HepG2 (cell line): ENCODE results near the gene ETS2. TPM values are rescaled to one million over a fixed set of nuclear protein-coding genes. Genes with fewer than 3 reads are reported as not detected.
A peak's percentile ranks its signal among the peaks of the same experiment; 100 is the strongest.

Source experiments
- ATF3 ChIP-seq: sonication (generic); formaldehyde crosslinking; IDR thresholded peaks from 2 replicates; pipeline ENCODE4 v1.4.0; 2020; ENCODE audit warnings: missing genetic modification reagents
- CEBPB ChIP-seq: IDR thresholded peaks from 2 replicates; pipeline ENCODE4 v1.6.1; 2011; ENCODE audit warnings: low read depth, low read length, improper control_type of control experiment, borderline replicate concordance
- GFI1 ChIP-seq: sonication (generic); formaldehyde crosslinking; IDR thresholded peaks from 2 replicates; pipeline ENCODE4 v1.5.0; 2020; ENCODE audit warnings: missing genetic modification reagents, mild to moderate bottlenecking, borderline replicate concordance
- HOXA3 ChIP-seq: sonication (generic); formaldehyde crosslinking; IDR thresholded peaks from 2 replicates; pipeline ENCODE4 v1.5.0; 2020; ENCODE audit warnings: missing genetic modification reagents
- KLF15 ChIP-seq: sonication (generic); formaldehyde crosslinking; IDR thresholded peaks from 2 replicates; pipeline ENCODE4 v1.8.1; 2023; ENCODE audit warnings: borderline replicate concordance, mild to moderate bottlenecking, inconsistent platforms, missing genetic modification reagents, mixed read lengths
- NONO ChIP-seq, 2 experiments: fragments of 450-650 bp in 1 of 2; sonication (generic) in 1 of 2; formaldehyde crosslinking in 1 of 2; IDR thresholded peaks in 1 of 2; conservative IDR thresholded peaks in 1 of 2; 2 replicates each; pipeline versions ENCODE4 v1.6.1 to v1.8.0; 2017 to 2022; ENCODE audit warnings: mild to moderate bottlenecking in 1 of 2, missing genetic modification reagents in 1 of 2, moderate library complexity in 1 of 2
- polyA plus RNA-seq, 8 experiments: library from polyadenylated mRNA; depleted of rRNA in 3 of 8; stranded (reverse) in 7 of 8; unstranded in 1 of 8; fragments of >200 nt; fragmentation: Illumina TruSeq in 4 of 8; extraction: Trizol in 4 of 8; gene quantifications; 2 replicates each; pipeline versions ENCODE4 v1.2.1 to v1.2.3, GENCODE V29; 2011 to 2016; ENCODE audit warnings: low read depth in 4 of 8, missing spikeins in 1 of 8, mixed read lengths in 1 of 8; ENCODE audit not compliant: insufficient read depth in 1 of 8
- total RNA-seq, 5 experiments: library from RNA; depleted of rRNA; stranded (reverse); fragments of >200 nt; fragmentation: Illumina TruSeq; extraction: Trizol; gene quantifications; 2 replicates each; pipeline ENCODE4 v1.2.3, GENCODE V29; 2016; ENCODE audit warnings: low read depth in 1 of 5
- TF ChIP-seq, protein P1 (sequence below): IDR thresholded peaks from 2 replicates; pipeline ENCODE4 v1.6.1; 2016; ENCODE audit warnings: low read depth, control low read depth
- TF ChIP-seq, protein P2 (sequence below): sonication (generic); formaldehyde crosslinking; IDR thresholded peaks from 2 replicates; pipeline ENCODE4 v1.8.0; 2022; ENCODE audit warnings: missing genetic modification reagents, mild to moderate bottlenecking, moderate library complexity, borderline replicate concordance
- TF ChIP-seq, protein P3 (sequence below): sonication (generic); formaldehyde crosslinking; IDR thresholded peaks from 2 replicates; pipeline ENCODE4 v1.4.0; 2020; ENCODE audit warnings: missing genetic modification reagents, borderline replicate concordance
- TF ChIP-seq, protein P4 (sequence below): sonication (generic); formaldehyde crosslinking; IDR thresholded peaks from 2 replicates; pipeline ENCODE4 v1.5.1; 2020; ENCODE audit warnings: missing genetic modification reagents, mild to moderate bottlenecking, borderline replicate concordance
- TF ChIP-seq, protein P5 (sequence below): sonication (generic); formaldehyde crosslinking; IDR thresholded peaks from 2 replicates; pipeline ENCODE4 v1.4.0; 2020; ENCODE audit warnings: low read depth, missing genetic modification reagents

ETS2 gene
- total and polyA plus RNA-seq, 2 of the 13 experiments (the other 11 are each of a cell fraction or from before 2014, with no cell fraction given) = 24.6 to 64.4 TPM

- TF ChIP-seq, protein P1, sequence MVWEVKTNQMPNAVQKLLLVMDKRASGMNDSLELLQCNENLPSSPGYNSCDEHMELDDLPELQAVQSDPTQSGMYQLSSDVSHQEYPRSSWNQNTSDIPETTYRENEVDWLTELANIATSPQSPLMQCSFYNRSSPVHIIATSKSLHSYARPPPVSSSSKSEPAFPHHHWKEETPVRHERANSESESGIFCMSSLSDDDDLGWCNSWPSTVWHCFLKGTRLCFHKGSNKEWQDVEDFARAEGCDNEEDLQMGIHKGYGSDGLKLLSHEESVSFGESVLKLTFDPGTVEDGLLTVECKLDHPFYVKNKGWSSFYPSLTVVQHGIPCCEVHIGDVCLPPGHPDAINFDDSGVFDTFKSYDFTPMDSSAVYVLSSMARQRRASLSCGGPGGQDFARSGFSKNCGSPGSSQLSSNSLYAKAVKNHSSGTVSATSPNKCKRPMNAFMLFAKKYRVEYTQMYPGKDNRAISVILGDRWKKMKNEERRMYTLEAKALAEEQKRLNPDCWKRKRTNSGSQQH (CRISPR knock-in tag) = no peak
- TF ChIP-seq, protein P2, sequence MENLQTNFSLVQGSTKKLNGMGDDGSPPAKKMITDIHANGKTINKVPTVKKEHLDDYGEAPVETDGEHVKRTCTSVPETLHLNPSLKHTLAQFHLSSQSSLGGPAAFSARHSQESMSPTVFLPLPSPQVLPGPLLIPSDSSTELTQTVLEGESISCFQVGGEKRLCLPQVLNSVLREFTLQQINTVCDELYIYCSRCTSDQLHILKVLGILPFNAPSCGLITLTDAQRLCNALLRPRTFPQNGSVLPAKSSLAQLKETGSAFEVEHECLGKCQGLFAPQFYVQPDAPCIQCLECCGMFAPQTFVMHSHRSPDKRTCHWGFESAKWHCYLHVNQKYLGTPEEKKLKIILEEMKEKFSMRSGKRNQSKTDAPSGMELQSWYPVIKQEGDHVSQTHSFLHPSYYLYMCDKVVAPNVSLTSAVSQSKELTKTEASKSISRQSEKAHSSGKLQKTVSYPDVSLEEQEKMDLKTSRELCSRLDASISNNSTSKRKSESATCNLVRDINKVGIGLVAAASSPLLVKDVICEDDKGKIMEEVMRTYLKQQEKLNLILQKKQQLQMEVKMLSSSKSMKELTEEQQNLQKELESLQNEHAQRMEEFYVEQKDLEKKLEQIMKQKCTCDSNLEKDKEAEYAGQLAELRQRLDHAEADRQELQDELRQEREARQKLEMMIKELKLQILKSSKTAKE (CRISPR knock-in tag) = peak; percentile 28; the same call in 1 of the 2 replicates
- TF ChIP-seq KLF15 (no peak), NONO (IDR thresholded peaks at IDR 0.05) (no peak), NONO (CRISPR knock-in tag; conservative IDR thresholded peaks at IDR 0.05) (no peak), GFI1 (CRISPR knock-in tag) (0 out of 2 replicates have a peak, but pooled peaks have one; percentile 56), HOXA3 (CRISPR knock-in tag) (peak; percentile 19; the same call in 1 of the 2 replicates), CEBPB (peak; percentile 46; the same call in 1 of the 2 replicates), ATF3 (CRISPR knock-in tag) (peak; percentile 14; the same call in 1 of the 2 replicates)
- TF ChIP-seq, protein P3, sequence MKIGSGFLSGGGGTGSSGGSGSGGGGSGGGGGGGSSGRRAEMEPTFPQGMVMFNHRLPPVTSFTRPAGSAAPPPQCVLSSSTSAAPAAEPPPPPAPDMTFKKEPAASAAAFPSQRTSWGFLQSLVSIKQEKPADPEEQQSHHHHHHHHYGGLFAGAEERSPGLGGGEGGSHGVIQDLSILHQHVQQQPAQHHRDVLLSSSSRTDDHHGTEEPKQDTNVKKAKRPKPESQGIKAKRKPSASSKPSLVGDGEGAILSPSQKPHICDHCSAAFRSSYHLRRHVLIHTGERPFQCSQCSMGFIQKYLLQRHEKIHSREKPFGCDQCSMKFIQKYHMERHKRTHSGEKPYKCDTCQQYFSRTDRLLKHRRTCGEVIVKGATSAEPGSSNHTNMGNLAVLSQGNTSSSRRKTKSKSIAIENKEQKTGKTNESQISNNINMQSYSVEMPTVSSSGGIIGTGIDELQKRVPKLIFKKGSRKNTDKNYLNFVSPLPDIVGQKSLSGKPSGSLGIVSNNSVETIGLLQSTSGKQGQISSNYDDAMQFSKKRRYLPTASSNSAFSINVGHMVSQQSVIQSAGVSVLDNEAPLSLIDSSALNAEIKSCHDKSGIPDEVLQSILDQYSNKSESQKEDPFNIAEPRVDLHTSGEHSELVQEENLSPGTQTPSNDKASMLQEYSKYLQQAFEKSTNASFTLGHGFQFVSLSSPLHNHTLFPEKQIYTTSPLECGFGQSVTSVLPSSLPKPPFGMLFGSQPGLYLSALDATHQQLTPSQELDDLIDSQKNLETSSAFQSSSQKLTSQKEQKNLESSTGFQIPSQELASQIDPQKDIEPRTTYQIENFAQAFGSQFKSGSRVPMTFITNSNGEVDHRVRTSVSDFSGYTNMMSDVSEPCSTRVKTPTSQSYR = peak; percentile 16; the same call in 1 of the 2 replicates
- TF ChIP-seq, protein P4, sequence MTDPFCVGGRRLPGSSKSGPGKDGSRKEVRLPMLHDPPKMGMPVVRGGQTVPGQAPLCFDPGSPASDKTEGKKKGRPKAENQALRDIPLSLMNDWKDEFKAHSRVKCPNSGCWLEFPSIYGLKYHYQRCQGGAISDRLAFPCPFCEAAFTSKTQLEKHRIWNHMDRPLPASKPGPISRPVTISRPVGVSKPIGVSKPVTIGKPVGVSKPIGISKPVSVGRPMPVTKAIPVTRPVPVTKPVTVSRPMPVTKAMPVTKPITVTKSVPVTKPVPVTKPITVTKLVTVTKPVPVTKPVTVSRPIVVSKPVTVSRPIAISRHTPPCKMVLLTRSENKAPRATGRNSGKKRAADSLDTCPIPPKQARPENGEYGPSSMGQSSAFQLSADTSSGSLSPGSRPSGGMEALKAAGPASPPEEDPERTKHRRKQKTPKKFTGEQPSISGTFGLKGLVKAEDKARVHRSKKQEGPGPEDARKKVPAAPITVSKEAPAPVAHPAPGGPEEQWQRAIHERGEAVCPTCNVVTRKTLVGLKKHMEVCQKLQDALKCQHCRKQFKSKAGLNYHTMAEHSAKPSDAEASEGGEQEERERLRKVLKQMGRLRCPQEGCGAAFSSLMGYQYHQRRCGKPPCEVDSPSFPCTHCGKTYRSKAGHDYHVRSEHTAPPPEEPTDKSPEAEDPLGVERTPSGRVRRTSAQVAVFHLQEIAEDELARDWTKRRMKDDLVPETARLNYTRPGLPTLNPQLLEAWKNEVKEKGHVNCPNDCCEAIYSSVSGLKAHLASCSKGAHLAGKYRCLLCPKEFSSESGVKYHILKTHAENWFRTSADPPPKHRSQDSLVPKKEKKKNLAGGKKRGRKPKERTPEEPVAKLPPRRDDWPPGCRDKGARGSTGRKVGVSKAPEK (CRISPR knock-in tag) = 0 out of 2 replicates have a peak, but pooled peaks have one; percentile 27
- TF ChIP-seq, protein P5, sequence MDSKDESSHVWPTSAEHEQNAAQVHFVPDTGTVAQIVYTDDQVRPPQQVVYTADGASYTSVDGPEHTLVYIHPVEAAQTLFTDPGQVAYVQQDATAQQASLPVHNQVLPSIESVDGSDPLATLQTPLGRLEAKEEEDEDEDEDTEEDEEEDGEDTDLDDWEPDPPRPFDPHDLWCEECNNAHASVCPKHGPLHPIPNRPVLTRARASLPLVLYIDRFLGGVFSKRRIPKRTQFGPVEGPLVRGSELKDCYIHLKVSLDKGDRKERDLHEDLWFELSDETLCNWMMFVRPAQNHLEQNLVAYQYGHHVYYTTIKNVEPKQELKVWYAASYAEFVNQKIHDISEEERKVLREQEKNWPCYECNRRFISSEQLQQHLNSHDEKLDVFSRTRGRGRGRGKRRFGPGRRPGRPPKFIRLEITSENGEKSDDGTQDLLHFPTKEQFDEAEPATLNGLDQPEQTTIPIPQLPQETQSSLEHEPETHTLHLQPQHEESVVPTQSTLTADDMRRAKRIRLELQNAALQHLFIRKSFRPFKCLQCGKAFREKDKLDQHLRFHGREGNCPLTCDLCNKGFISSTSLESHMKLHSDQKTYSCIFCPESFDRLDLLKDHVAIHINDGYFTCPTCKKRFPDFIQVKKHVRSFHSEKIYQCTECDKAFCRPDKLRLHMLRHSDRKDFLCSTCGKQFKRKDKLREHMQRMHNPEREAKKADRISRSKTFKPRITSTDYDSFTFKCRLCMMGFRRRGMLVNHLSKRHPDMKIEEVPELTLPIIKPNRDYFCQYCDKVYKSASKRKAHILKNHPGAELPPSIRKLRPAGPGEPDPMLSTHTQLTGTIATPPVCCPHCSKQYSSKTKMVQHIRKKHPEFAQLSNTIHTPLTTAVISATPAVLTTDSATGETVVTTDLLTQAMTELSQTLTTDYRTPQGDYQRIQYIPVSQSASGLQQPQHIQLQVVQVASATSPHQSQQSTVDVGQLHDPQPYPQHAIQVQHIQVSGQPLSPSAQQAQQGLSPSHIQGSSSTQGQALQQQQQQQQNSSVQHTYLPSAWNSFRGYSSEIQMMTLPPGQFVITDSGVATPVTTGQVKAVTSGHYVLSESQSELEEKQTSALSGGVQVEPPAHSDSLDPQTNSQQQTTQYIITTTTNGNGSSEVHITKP (CRISPR knock-in tag) = peak; percentile 16; the same call in 1 of the 2 replicates
These were observed 3.4 kb upstream of the ETS2 start (continued) for GRCh38 chr21:38802050-38803026.
